KMS-11 (cell line): ENCODE data around the gene RCAN2.
A peak's percentile ranks its signal among the peaks of the same experiment; 100 is the strongest.

ENCODE experiments used
- H2AFZ ChIP-seq: fragments of 200-600 bp; sonication (generic); 2 replicates; pipeline ENCODE4 v1.6.1; 2016; ENCODE audit warnings: antibody characterized with exemption, mixed run types, low read depth
- H3K27ac ChIP-seq: fragments of 200-600 bp; sonication (generic); 2 replicates; pipeline ENCODE4 v1.6.1; 2016; ENCODE audit warnings: mild to moderate bottlenecking, mixed run types
- H3K27me3 ChIP-seq: fragments of 200-600 bp; sonication (generic); 2 replicates; pipeline ENCODE4 v1.6.1; 2017; ENCODE audit warnings: mild to moderate bottlenecking, low read depth, mixed run types, moderate library complexity; ENCODE audit not compliant: insufficient read depth
- H3K36me3 ChIP-seq: fragments of 200-600 bp; sonication (generic); 2 replicates; pipeline ENCODE4 v1.6.1; 2017; ENCODE audit warnings: mild to moderate bottlenecking, mixed run types; ENCODE audit not compliant: insufficient read depth
- H3K4me1 ChIP-seq: fragments of 200-600 bp; sonication (generic); 2 replicates; pipeline ENCODE4 v1.6.1; 2016; ENCODE audit warnings: mild to moderate bottlenecking, low read depth, mixed run types; ENCODE audit not compliant: poor library complexity, severe bottlenecking
- H3K4me2 ChIP-seq: fragments of 200-600 bp; sonication (generic); 2 replicates; pipeline ENCODE4 v1.7.0; 2016; ENCODE audit warnings: mild to moderate bottlenecking, mixed run types
- H3K4me3 ChIP-seq: fragments of 200-600 bp; sonication (generic); IDR thresholded peaks from 2 replicates; pipeline ENCODE4 v1.6.1; 2017; ENCODE audit warnings: low read depth, low read length, mixed read lengths; ENCODE audit not compliant: insufficient read depth
- H3K79me2 ChIP-seq: fragments of 200-600 bp; sonication (generic); 2 replicates; pipeline ENCODE4 v1.6.1; 2016; ENCODE audit warnings: low read depth, mixed run types; ENCODE audit not compliant: insufficient read depth
- H3K9ac ChIP-seq: fragments of 200-600 bp; sonication (generic); 2 replicates; pipeline ENCODE4 v1.6.1; 2016; ENCODE audit warnings: mild to moderate bottlenecking, mixed run types
- H4K20me1 ChIP-seq: fragments of 200-600 bp; sonication (generic); 2 replicates; pipeline ENCODE4 v1.6.1; 2016; ENCODE audit warnings: mild to moderate bottlenecking, mixed run types; ENCODE audit not compliant: insufficient read depth
- CTCF ChIP-seq: fragments of 200-600 bp; sonication (generic); conservative IDR thresholded peaks from 2 replicates; pipeline ENCODE4 v1.6.1; 2017; ENCODE audit warnings: low read depth, mild to moderate bottlenecking, antibody characterized with exemption, low read length, moderate library complexity, mixed read lengths

Gene RCAN2

DNA sequence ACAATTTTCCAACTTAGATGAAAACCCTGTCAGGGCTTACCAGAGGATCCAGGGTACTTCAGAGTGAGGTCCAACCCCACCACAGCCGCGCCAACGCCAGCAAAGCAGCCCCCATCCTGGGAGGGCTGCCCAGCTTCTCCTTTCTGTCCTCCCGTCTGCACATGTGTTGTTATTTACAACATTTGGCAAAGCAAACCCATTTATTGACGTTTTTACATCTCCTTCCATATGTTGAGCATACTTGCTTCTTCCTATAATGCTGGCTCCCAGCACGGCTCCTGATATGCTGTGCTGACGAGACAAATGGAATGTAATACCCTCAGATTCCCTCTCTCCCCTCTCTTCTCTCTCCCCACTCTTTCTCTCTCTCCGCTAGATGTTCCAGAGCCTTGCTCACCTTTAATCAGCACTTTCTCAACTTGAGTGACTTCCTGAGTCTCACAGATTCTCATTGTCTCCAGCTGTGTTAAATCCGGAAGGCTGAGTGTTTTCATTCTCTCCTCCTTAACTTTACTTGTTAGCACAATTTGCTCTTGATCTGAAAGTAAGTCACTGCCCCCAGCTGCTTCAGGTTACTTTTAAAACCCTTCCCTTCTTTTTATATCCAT is 22.7 kb downstream of the RCAN2 start:
- H3K4me3 ChIP-seq, result no peak overlapping the region
- H3K27ac ChIP-seq, result no peak overlapping the region; the same call in 1 of the 2 replicates
- no peak for TF ChIP-seq CTCF
- H4K20me1 ChIP-seq, result no peaks in the 10 kb centered on the region
- no peaks in the 10 kb centered on the region for H3K79me2 ChIP-seq
- 0 out of 2 replicates have a peak overlapping the region, but pooled peaks have one; percentile 20 for H2AFZ ChIP-seq
- no peaks in the 10 kb centered on the region for H3K27me3 ChIP-seq
- H3K4me2 ChIP-seq, result peak overlapping the region; percentile 3; the same call in 1 of the 2 replicates
- peaks cover 11% of the 10 kb centered on the region for H3K4me1 ChIP-seq
- no peak overlapping the region for H3K9ac ChIP-seq
- H3K36me3 ChIP-seq, result no peaks in the 10 kb centered on the region

- H4K20me1 ChIP-seq, result no peaks in the 10 kb centered on the region
- TF ChIP-seq CTCF, result no peak
- no peak overlapping the region for H2AFZ ChIP-seq
- H3K4me2 ChIP-seq, result no peak overlapping the region
- H3K36me3 ChIP-seq, result no peaks in the 10 kb centered on the region
- no peak overlapping the region for H3K4me3 ChIP-seq
- H3K79me2 ChIP-seq, result no peaks in the 10 kb centered on the region
- no peak overlapping the region for H3K27ac ChIP-seq
- peaks cover 11% of the 10 kb centered on the region for H3K4me1 ChIP-seq
- H3K9ac ChIP-seq, result no peak overlapping the region
- H3K27me3 ChIP-seq, result no peaks in the 10 kb centered on the region
Measured at GRCh38 chr6:46466570-46466969, 24.7 kb downstream of the RCAN2 start.

GRCh38 chr6:46465294-46466165 is 25.7 kb downstream of the RCAN2 start:
- no peak overlapping the region for H3K4me2 ChIP-seq
- no peak overlapping the region for H3K27ac ChIP-seq

GRCh38 chr6:46456297-46456696 is 35.0 kb downstream of the RCAN2 start:
- no peaks in the 10 kb centered on the region for H4K20me1 ChIP-seq
- TF ChIP-seq CTCF, result no peak
- no peak overlapping the region for H3K9ac ChIP-seq
- H3K4me3 ChIP-seq, result no peak overlapping the region
- H3K4me1 ChIP-seq, result no peaks in the 10 kb centered on the region
- no peak overlapping the region for H2AFZ ChIP-seq
- no peak overlapping the region for H3K4me2 ChIP-seq
- H3K27ac ChIP-seq, result no peak overlapping the region
- no peaks in the 10 kb centered on the region for H3K27me3 ChIP-seq
- no peaks in the 10 kb centered on the region; the same call in 1 of the 2 replicates for H3K36me3 ChIP-seq
- no peaks in the 10 kb centered on the region for H3K79me2 ChIP-seq

More at GRCh38 chr6:46465294-46466165, 25.7 kb downstream of the RCAN2 start:
- peaks cover 11% of the 10 kb centered on the region for H3K4me1 ChIP-seq
- no peak overlapping the region for H3K9ac ChIP-seq
- no peaks in the 10 kb centered on the region for H3K79me2 ChIP-seq
- no peak overlapping the region for H3K4me3 ChIP-seq
- H3K27me3 ChIP-seq, result no peaks in the 10 kb centered on the region
- TF ChIP-seq CTCF, result no peak
- no peaks in the 10 kb centered on the region for H4K20me1 ChIP-seq
- H3K36me3 ChIP-seq, result no peaks in the 10 kb centered on the region
- no peak overlapping the region for H2AFZ ChIP-seq
